Liver (tissue), 3 donors: ENCODE data around the gene TFCP2.

Experiments
- CTCF ChIP-seq: fragments of 150-350 bp; IDR thresholded peaks from 2 replicates; pipeline ENCODE4 v1.5.1; 2017; ENCODE audit warnings: improper control_type of control experiment, low read depth, low read length; ENCODE audit not compliant: missing input control
- JUND ChIP-seq, 2 donors: IDR thresholded peaks; 2 replicates each; pipeline ENCODE4 v1.6.1; 2016; ENCODE audit warnings: antibody characterized with exemption in 2 of 2
- RAD21 ChIP-seq, 2 donors: IDR thresholded peaks; 2 replicates each; pipeline ENCODE4 v1.6.1; 2016; ENCODE audit warnings: antibody characterized with exemption in 2 of 2, mild to moderate bottlenecking in 2 of 2
- RXRA ChIP-seq, 2 donors: IDR thresholded peaks; 2 replicates each; pipeline ENCODE4 v1.6.1; 2017 to 2018; ENCODE audit warnings: antibody characterized with exemption in 2 of 2, mild to moderate bottlenecking in 1 of 2
- SP1 ChIP-seq: IDR thresholded peaks from 2 replicates; pipeline ENCODE4 v1.6.1; 2018; ENCODE audit warnings: antibody characterized with exemption, mild to moderate bottlenecking
- TAF1 ChIP-seq: conservative IDR thresholded peaks from 2 replicates; pipeline ENCODE4 v1.6.1; 2016; ENCODE audit warnings: antibody characterized with exemption, mild to moderate bottlenecking
- ZBTB33 ChIP-seq: IDR thresholded peaks from 2 replicates; pipeline ENCODE4 v1.6.1; 2016; ENCODE audit warnings: antibody characterized with exemption
- TF ChIP-seq, protein P1 (sequence below): IDR thresholded peaks from 2 replicates; pipeline ENCODE4 v1.6.1; 2016; ENCODE audit warnings: antibody characterized with exemption
- TF ChIP-seq, protein P2 (sequence below): IDR thresholded peaks from 2 replicates; pipeline ENCODE4 v1.6.1; 2016; ENCODE audit warnings: antibody characterized with exemption, mild to moderate bottlenecking
- donor health status: healthy.
- donor health status: healthy.

DNA sequence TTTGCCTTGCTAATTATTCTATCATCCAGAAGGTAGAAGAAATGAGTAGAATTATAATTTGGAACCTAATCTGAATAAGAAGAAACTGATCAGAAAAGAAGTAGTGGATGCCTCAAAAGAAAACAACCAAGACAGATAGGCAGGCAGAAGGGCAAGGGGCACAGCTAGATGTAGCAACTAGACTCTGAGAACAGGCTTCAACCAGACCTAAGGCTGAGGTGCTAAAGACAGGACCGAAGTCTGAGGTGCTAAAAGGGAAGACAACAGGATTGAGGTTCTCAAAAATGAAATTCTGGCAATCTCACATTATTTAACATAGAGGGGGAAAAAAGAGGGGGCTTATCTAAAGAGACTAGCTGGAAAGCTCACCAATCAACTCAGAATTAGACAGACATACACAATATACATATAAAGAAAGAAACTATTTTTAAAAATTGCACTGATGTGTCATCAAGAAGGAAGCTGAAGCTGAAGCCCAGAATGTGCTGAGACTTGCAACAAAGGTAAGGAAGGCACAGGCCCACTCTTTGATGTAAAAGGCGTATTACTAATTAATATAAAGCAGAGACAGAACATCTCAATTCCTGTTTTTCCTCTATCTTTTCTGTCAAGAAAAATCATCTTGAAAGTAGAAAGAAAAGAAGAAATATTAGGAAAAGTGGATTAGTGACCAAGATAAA, 45.7 kb downstream of the TFCP2 start:
- TF ChIP-seq JUND (IDR thresholded peaks at IDR 0.05) (no peak), CTCF (no peak), SP1 (no peak), RAD21 (IDR thresholded peaks at IDR 0.05) (no peak), TAF1 (no peak), ZBTB33 (no peak), RXRA (IDR thresholded peaks at IDR 0.05) (no peak)
- TF ChIP-seq, protein P1, sequence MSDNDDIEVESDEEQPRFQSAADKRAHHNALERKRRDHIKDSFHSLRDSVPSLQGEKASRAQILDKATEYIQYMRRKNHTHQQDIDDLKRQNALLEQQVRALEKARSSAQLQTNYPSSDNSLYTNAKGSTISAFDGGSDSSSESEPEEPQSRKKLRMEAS, result no peak
- TF ChIP-seq, protein P2, sequence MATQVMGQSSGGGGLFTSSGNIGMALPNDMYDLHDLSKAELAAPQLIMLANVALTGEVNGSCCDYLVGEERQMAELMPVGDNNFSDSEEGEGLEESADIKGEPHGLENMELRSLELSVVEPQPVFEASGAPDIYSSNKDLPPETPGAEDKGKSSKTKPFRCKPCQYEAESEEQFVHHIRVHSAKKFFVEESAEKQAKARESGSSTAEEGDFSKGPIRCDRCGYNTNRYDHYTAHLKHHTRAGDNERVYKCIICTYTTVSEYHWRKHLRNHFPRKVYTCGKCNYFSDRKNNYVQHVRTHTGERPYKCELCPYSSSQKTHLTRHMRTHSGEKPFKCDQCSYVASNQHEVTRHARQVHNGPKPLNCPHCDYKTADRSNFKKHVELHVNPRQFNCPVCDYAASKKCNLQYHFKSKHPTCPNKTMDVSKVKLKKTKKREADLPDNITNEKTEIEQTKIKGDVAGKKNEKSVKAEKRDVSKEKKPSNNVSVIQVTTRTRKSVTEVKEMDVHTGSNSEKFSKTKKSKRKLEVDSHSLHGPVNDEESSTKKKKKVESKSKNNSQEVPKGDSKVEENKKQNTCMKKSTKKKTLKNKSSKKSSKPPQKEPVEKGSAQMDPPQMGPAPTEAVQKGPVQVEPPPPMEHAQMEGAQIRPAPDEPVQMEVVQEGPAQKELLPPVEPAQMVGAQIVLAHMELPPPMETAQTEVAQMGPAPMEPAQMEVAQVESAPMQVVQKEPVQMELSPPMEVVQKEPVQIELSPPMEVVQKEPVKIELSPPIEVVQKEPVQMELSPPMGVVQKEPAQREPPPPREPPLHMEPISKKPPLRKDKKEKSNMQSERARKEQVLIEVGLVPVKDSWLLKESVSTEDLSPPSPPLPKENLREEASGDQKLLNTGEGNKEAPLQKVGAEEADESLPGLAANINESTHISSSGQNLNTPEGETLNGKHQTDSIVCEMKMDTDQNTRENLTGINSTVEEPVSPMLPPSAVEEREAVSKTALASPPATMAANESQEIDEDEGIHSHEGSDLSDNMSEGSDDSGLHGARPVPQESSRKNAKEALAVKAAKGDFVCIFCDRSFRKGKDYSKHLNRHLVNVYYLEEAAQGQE, result no peak
